Suprapubic skin (tissue), 4 donors: ENCODE measurements around the gene CRABP2. TPM values are rescaled to one million over a fixed set of nuclear protein-coding genes. Genes with fewer than 3 reads are reported as not detected.

Experiments
- DNase-seq, 2 donors: peaks; one replicate each; pipeline ENCODE4 v3.0.0-alpha.2; 2019; ENCODE audit warnings: low spot score in 2 of 2
- H3K27ac ChIP-seq: fragments of 200-600 bp; sonication (generic); one replicate; pipeline ENCODE4 v1.5.1; 2019
- H3K27me3 ChIP-seq: fragments of 200-600 bp; sonication (generic); one replicate; pipeline ENCODE4 v1.5.1; 2019
- H3K36me3 ChIP-seq: fragments of 200-600 bp; sonication (generic); one replicate; pipeline ENCODE4 v1.5.1; 2019
- H3K4me1 ChIP-seq: fragments of 200-600 bp; sonication (generic); one replicate; pipeline ENCODE4 v1.5.1; 2019
- H3K4me3 ChIP-seq: fragments of 200-600 bp; sonication (generic); one replicate; pipeline ENCODE4 v1.5.1; 2019; ENCODE audit warnings: mild to moderate bottlenecking
- H3K9me3 ChIP-seq: fragments of 200-600 bp; sonication (generic); one replicate; pipeline ENCODE4 v1.5.1; 2019
- EP300 ChIP-seq: sonication (generic); formaldehyde crosslinking; IDR thresholded peaks from one replicate; pipeline ENCODE4 v1.6.1; 2017; ENCODE audit warnings: antibody characterized with exemption
- POLR2A ChIP-seq, 2 donors: fragments of 450-650 bp; IDR thresholded peaks; one replicate each; pipeline ENCODE4 v1.6.1; 2017; ENCODE audit warnings: antibody characterized with exemption in 2 of 2, mild to moderate bottlenecking in 2 of 2, moderate library complexity in 2 of 2
- POLR2AphosphoS5 ChIP-seq, 3 donors: sonication (generic); formaldehyde crosslinking; IDR thresholded peaks; one replicate each; pipeline ENCODE4 v1.6.1; 2017; ENCODE audit warnings: antibody characterized with exemption in 3 of 3
- WGBS: methylation state at CpG from one replicate; pipeline ENCODE4 v1.1.5; 2018; 5-methylcytosine and 5-hydroxymethylcytosine counted together
- total RNA-seq, 4 donors: library from RNA; depleted of rRNA; stranded (reverse); fragments of >200 nt; gene quantifications; one replicate each; pipeline ENCODE4 v1.1.0, GENCODE V29; 2016
- TF ChIP-seq, protein P1 (sequence below), 2 donors: fragments of 200-600 bp in 1 of 2; fragments of 450-650 bp in 1 of 2; sonication (generic) in 1 of 2; IDR thresholded peaks; one replicate each; pipeline ENCODE4 v1.5.1; 2016 to 2019; ENCODE audit warnings: antibody characterized with exemption in 2 of 2, mild to moderate bottlenecking in 1 of 2, moderate library complexity in 1 of 2

The CRABP2 gene
- total RNA-seq, 4 donors from 2014 or later: 38.4 to 98.0 (median 68.2) TPM

DNA sequence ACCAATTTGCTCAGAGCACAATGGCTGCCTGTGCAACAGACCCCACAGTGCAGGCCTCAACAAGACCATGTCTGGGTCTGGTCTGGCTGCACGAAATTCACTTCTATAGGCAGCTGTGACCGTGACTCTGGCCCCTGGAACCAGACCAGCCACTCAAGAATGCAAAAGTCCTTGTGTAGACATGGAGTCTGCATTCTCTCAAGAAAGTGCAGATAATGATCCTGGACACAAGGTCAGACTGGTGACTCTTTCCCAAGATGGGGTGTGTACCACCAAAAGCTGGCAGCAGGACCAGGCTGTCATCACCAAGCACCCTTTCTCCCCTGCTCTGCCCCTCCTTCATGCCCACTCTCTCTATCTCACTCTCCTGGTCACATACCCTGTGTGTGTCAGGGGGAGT is 15.7 kb upstream of the CRABP2 start:
- H3K36me3 ChIP-seq: peaks cover 37% of the 10 kb centered on the region
- 78% methylated on average over 2 of the region's 2 CpGs for WGBS
- no peak for TF ChIP-seq EP300
- TF ChIP-seq, protein P1, sequence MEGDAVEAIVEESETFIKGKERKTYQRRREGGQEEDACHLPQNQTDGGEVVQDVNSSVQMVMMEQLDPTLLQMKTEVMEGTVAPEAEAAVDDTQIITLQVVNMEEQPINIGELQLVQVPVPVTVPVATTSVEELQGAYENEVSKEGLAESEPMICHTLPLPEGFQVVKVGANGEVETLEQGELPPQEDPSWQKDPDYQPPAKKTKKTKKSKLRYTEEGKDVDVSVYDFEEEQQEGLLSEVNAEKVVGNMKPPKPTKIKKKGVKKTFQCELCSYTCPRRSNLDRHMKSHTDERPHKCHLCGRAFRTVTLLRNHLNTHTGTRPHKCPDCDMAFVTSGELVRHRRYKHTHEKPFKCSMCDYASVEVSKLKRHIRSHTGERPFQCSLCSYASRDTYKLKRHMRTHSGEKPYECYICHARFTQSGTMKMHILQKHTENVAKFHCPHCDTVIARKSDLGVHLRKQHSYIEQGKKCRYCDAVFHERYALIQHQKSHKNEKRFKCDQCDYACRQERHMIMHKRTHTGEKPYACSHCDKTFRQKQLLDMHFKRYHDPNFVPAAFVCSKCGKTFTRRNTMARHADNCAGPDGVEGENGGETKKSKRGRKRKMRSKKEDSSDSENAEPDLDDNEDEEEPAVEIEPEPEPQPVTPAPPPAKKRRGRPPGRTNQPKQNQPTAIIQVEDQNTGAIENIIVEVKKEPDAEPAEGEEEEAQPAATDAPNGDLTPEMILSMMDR (IDR thresholded peaks at IDR 0.05): no peak
- TF ChIP-seq POLR2AphosphoS5 (IDR thresholded peaks at IDR 0.05): no peak
- TF ChIP-seq POLR2A (IDR thresholded peaks at IDR 0.05): no peak

DNA sequence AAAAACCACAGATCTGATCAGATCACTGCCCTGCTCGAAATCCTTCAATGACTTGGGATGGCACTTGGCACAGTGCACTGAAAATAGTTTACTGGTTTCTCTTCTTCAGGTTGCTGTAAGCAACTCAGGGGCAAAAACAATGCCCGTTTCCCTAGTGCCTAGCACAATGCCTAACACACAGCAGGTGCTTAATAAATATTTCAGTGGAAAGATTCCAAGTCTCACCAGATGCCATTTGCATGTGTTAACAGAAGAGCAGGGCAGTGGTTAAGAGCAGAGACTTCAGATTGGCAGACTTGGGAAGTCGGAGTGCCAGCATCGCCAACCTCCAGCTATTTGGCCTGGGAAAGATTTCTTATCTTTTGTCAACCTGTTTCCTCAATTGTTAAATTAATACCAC is 12.0 kb upstream of the CRABP2 start:
- Histone ChIP-seq H3K4me1 (peaks cover 14% of the 10 kb centered on the region), H3K9me3 (no peaks in the 10 kb centered on the region), H3K27me3 (no peaks in the 10 kb centered on the region), H3K27ac (no peak overlapping the region), H3K4me3 (no peak overlapping the region), H3K36me3 (peaks cover 14% of the 10 kb centered on the region)
- no peak for TF ChIP-seq POLR2AphosphoS5 (IDR thresholded peaks at IDR 0.05)
- TF ChIP-seq, protein P1 (IDR thresholded peaks at IDR 0.05): no peak
- no peak for TF ChIP-seq EP300
- no peak for TF ChIP-seq POLR2A (IDR thresholded peaks at IDR 0.05)
- DNase-seq: no peak
- WGBS: 56% methylated on average over 3 of the region's 4 CpGs

More for the DNA sequence above, 15.7 kb upstream of the CRABP2 start:
- H3K4me3 ChIP-seq: no peak overlapping the region
- no peak overlapping the region for H3K27ac ChIP-seq
- H3K4me1 ChIP-seq: peaks cover 26% of the 10 kb centered on the region
- no peak for DNase-seq
- H3K27me3 ChIP-seq: no peaks in the 10 kb centered on the region
- H3K9me3 ChIP-seq: no peaks in the 10 kb centered on the region

DNA sequence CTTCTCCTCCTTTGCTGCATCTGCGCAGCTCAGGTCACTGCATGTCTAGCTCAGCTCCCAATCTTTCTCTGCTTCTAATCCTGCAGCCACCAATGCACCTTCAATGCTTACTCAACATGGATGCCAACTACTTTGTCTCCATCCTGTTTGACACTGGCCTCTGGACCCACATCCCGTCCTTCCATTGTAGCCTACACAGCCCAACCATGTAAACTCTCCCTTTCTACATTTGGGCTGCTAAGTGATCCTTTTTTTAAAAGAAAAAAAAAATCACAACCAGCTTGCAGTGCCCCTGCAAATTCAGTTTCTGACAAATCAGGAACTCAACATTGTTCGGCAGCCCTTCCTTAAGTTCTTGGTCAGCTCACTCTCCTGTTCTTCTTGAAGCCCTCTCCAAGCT is 9.4 kb upstream of the CRABP2 start:
- TF ChIP-seq, protein P1 (IDR thresholded peaks at IDR 0.05): no peak
- no peak for TF ChIP-seq EP300
- no peak for TF ChIP-seq POLR2AphosphoS5 (IDR thresholded peaks at IDR 0.05)
- no peak for TF ChIP-seq POLR2A (IDR thresholded peaks at IDR 0.05)
- Histone ChIP-seq H3K9me3 (no peaks in the 10 kb centered on the region), H3K36me3 (no peaks in the 10 kb centered on the region), H3K4me1 (peaks cover 38% of the 10 kb centered on the region), H3K4me3 (no peak overlapping the region), H3K27ac (no peak overlapping the region), H3K27me3 (no peaks in the 10 kb centered on the region)
- 78% methylated on average over 3 of the region's 3 CpGs for WGBS
- no peak for DNase-seq

DNA sequence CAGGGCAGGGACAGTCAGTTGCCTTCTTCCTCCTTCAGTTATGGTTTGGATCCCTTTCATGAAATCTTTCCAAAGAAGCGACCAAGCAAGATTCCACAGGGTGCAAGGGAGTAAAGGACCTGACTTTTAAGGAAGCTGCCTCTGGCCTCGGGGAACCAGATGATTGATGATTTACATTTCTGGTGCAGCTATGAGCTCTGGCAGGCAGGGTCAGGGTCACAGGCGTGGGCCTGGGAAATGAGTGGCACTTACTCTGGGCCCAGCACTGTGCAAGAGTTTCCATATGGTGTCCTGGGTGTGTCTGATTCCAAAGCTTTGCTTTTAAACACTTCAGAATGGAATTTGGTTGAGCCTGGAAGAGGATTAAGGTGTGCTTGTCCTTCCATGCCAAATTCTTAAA is 7.2 kb upstream of the CRABP2 start:
- no peaks in the 10 kb centered on the region for H3K9me3 ChIP-seq
- no peak for DNase-seq
- H3K27ac ChIP-seq: peak overlapping the region; percentile 56
- no peaks in the 10 kb centered on the region for H3K27me3 ChIP-seq
- TF ChIP-seq EP300 (no peak), POLR2A (IDR thresholded peaks at IDR 0.05) (no peak), POLR2AphosphoS5 (IDR thresholded peaks at IDR 0.05) (no peak)
- TF ChIP-seq, protein P1 (IDR thresholded peaks at IDR 0.05): no peak
- peaks cover 59% of the 10 kb centered on the region for H3K4me1 ChIP-seq
- no peaks in the 10 kb centered on the region for H3K36me3 ChIP-seq
- no peak overlapping the region for H3K4me3 ChIP-seq
- WGBS: 19% methylated on average over 3 of the region's 3 CpGs

DNA sequence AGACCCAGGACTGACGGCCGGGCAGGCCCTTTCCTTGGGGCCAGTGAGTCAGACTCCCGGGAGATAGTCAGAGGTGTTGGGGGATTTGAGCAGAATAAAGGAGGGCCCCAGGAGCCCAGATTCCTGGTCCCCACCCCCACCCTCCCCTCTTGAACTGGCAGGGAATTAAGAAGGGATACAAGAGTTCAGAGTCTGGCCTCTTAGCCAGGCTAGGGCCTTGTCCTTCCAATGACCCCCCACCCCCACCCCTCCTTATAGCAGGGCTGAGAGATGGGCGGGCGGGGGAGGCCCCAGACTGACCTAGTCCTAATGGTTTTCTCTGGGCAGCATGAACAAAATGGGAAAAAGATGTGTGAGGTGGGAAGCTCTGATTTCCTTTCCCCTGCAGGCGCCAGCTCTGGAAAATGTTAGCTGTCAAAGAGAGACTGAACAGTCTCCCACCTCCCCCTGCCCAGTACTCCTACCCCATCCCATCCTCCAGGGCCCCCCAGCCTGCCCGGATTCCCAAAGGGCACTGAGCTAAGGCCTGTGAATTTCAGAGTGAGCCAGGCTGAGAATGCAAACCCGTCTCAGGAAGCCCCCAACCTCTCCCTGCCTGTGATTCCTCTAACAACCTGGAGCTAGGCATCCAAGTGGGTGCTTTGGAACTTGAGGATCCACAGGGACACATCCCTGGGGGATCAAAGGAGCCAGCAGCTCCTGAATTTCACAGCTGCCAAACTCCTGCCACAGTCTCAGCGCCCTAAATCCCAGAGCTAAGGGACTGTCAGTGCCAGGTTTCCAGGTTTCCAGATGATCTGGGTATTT is 5.8 kb upstream of the CRABP2 start:
- no peak for DNase-seq
- 72% methylated on average over 8 of the region's 9 CpGs for WGBS
- peaks cover 70% of the 10 kb centered on the region for H3K4me1 ChIP-seq
- H3K36me3 ChIP-seq: no peaks in the 10 kb centered on the region
- H3K9me3 ChIP-seq: no peaks in the 10 kb centered on the region
- TF ChIP-seq EP300 (no peak), POLR2A (IDR thresholded peaks at IDR 0.05) (no peak), POLR2AphosphoS5 (IDR thresholded peaks at IDR 0.05) (no peak)
- TF ChIP-seq, protein P1 (IDR thresholded peaks at IDR 0.05): no peak
- no peak overlapping the region for H3K4me3 ChIP-seq
- no peaks in the 10 kb centered on the region for H3K27me3 ChIP-seq
- H3K27ac ChIP-seq: peak overlapping the region; percentile 30
